Fibroblast of skin of left quadriceps (primary cell): ENCODE results near the gene LRRC74B.

Experiments
- DNase-seq, 2 experiments: peaks; one replicate each; pipeline ENCODE4 v3.0.0-alpha.2; 2013; ENCODE audit warnings: low read depth in 2 of 2

LRRC74B gene

DNA sequence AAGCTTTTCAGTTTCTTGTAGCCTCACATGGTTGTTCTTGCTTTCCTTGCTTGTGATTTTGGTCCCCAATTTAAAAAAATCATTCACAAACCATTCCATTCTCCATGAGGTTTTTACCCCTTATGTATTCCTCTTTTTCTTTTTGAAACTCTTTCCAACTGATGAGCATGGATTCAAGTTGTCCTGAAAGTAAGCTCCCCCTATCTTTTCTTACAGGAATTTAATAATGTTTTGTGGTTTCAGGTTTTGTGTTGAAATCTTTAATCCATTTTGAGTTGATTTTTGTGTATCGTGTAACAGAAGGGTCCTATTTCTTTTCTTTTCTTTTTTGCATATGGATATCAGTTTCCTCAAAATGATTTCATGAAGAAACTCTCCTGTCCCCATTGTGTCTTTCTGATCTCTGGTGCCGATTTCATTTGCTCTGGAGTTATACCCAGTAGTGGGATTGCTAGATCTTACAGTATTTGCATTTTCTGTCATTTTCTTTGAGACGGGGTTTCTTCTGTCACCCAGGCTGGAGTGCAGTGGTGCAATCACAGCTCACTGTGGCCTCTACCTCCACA, 58.5 kb downstream of the LRRC74B start:
- DNase-seq: no peak

GRCh38 chr22:21105294-21105693, 59.5 kb downstream of the LRRC74B start:
- DNase-seq: no peak

DNA sequence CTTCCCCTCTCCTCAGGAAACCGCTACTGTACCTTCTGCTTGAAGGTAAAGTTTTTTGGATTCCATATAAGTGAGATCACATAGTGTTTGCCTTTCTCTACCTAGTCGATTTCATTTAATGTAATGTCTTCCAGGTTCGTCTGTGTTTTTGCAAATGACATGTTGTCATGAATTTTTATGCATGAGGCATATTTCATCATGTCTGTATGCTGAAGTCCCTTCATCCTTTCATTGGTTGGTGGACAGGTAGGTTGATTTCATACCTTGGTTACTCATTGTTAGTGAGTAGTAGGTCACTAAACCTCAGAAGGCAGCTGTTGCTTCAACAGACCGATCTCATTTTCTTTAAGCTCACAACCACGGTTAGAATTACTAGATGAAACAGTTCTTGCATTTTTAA, 60.3 kb downstream of the LRRC74B start:
- no peak for DNase-seq

- DNase-seq: no peak
Observed at GRCh38 chr22:21108379-21109115, 62.8 kb downstream of the LRRC74B start.
